ENCODE results near the gene MESP1. TPM values are rescaled to one million over a fixed set of nuclear protein-coding genes. Genes with fewer than 3 reads are reported as not detected.

MESP1 gene
- total RNA-seq, 1 donor: not detected

GRCh38 chr15:89772932-89773583, 22.0 kb upstream of the MESP1 start:
- Histone ChIP-seq H3K9me3 (ENCODE audit: low read depth, low read length) (no peaks in the 10 kb centered on the region), H3K27me3 (ENCODE audit: insufficient read depth, low read length) (peaks cover 3% of the 10 kb centered on the region), H3K4me1 (ENCODE audit: insufficient read depth, low read length) (peaks cover 20% of the 10 kb centered on the region), H3K4me3 (ENCODE audit: low read length) (no peak overlapping the region)

GRCh38 chr15:89770041-89770440, 19.0 kb upstream of the MESP1 start:
- Histone ChIP-seq H3K9me3 (ENCODE audit: low read depth, low read length) (no peaks in the 10 kb centered on the region), H3K4me3 (ENCODE audit: low read length) (no peak overlapping the region), H3K4me1 (ENCODE audit: insufficient read depth, low read length) (no peaks in the 10 kb centered on the region), H3K27me3 (ENCODE audit: insufficient read depth, low read length) (no peaks in the 10 kb centered on the region)

GRCh38 chr15:89769366-89769765, 18.3 kb upstream of the MESP1 start:
- no peaks in the 10 kb centered on the region for H3K27me3 ChIP-seq (ENCODE audit: insufficient read depth, low read length)
- no peak overlapping the region for H3K4me3 ChIP-seq (ENCODE audit: low read length)
- H3K9me3 ChIP-seq (ENCODE audit: low read depth, low read length): no peaks in the 10 kb centered on the region
- H3K4me1 ChIP-seq (ENCODE audit: insufficient read depth, low read length): no peaks in the 10 kb centered on the region

GRCh38 chr15:89768071-89768500, 17.0 kb upstream of the MESP1 start:
- Histone ChIP-seq H3K4me1 (ENCODE audit: insufficient read depth, low read length) (peaks cover 5% of the 10 kb centered on the region), H3K4me3 (ENCODE audit: low read length) (no peak overlapping the region), H3K9me3 (ENCODE audit: low read depth, low read length) (no peaks in the 10 kb centered on the region), H3K27me3 (ENCODE audit: insufficient read depth, low read length) (no peaks in the 10 kb centered on the region)

- no peaks in the 10 kb centered on the region for H3K27me3 ChIP-seq (ENCODE audit: insufficient read depth, low read length)
- H3K4me1 ChIP-seq (ENCODE audit: insufficient read depth, low read length): peaks cover 5% of the 10 kb centered on the region
- no peaks in the 10 kb centered on the region for H3K9me3 ChIP-seq (ENCODE audit: low read depth, low read length)
- no peak overlapping the region for H3K4me3 ChIP-seq (ENCODE audit: low read length)
Observed at GRCh38 chr15:89767411-89767915, 16.4 kb upstream of the MESP1 start.

- Histone ChIP-seq H3K27me3 (ENCODE audit: insufficient read depth, low read length) (no peaks in the 10 kb centered on the region), H3K9me3 (ENCODE audit: low read depth, low read length) (no peaks in the 10 kb centered on the region), H3K4me3 (ENCODE audit: low read length) (no peak overlapping the region), H3K4me1 (ENCODE audit: insufficient read depth, low read length) (peaks cover 5% of the 10 kb centered on the region)
Observed at GRCh38 chr15:89766357-89767311, 15.6 kb upstream of the MESP1 start.

- H3K4me1 ChIP-seq (ENCODE audit: insufficient read depth, low read length): peaks cover 6% of the 10 kb centered on the region
- H3K4me3 ChIP-seq (ENCODE audit: low read length): no peak overlapping the region
- no peaks in the 10 kb centered on the region for H3K9me3 ChIP-seq (ENCODE audit: low read depth, low read length)
- H3K27me3 ChIP-seq (ENCODE audit: insufficient read depth, low read length): no peaks in the 10 kb centered on the region
Observed at GRCh38 chr15:89765694-89766093, 14.6 kb upstream of the MESP1 start.

- no peaks in the 10 kb centered on the region for H3K27me3 ChIP-seq (ENCODE audit: insufficient read depth, low read length)
- H3K9me3 ChIP-seq (ENCODE audit: low read depth, low read length): no peaks in the 10 kb centered on the region
- no peak overlapping the region for H3K4me3 ChIP-seq (ENCODE audit: low read length)
- peaks cover 14% of the 10 kb centered on the region for H3K4me1 ChIP-seq (ENCODE audit: insufficient read depth, low read length)
Observed at GRCh38 chr15:89761929-89762328, 10.9 kb upstream of the MESP1 start.

- H3K9me3 ChIP-seq (ENCODE audit: low read depth, low read length): no peaks in the 10 kb centered on the region
- H3K4me3 ChIP-seq (ENCODE audit: low read length): no peak overlapping the region
- no peaks in the 10 kb centered on the region for H3K27me3 ChIP-seq (ENCODE audit: insufficient read depth, low read length)
- peaks cover 14% of the 10 kb centered on the region for H3K4me1 ChIP-seq (ENCODE audit: insufficient read depth, low read length)
Observed at GRCh38 chr15:89761009-89761831, 10.2 kb upstream of the MESP1 start.

- Histone ChIP-seq H3K27me3 (ENCODE audit: insufficient read depth, low read length) (no peaks in the 10 kb centered on the region), H3K9me3 (ENCODE audit: low read depth, low read length) (no peaks in the 10 kb centered on the region), H3K4me3 (ENCODE audit: low read length) (no peak overlapping the region), H3K4me1 (ENCODE audit: insufficient read depth, low read length) (peaks cover 14% of the 10 kb centered on the region)
Observed at GRCh38 chr15:89760303-89761008, 9.4 kb upstream of the MESP1 start.

- H3K9me3 ChIP-seq (ENCODE audit: low read depth, low read length): no peaks in the 10 kb centered on the region
- no peaks in the 10 kb centered on the region for H3K27me3 ChIP-seq (ENCODE audit: insufficient read depth, low read length)
- peaks cover 14% of the 10 kb centered on the region for H3K4me1 ChIP-seq (ENCODE audit: insufficient read depth, low read length)
- no peak overlapping the region for H3K4me3 ChIP-seq (ENCODE audit: low read length)
Observed at GRCh38 chr15:89759835-89760234, 8.8 kb upstream of the MESP1 start.

GRCh38 chr15:89758981-89759380, 7.9 kb upstream of the MESP1 start:
- peaks cover 13% of the 10 kb centered on the region for H3K4me1 ChIP-seq (ENCODE audit: insufficient read depth, low read length)
- H3K4me3 ChIP-seq (ENCODE audit: low read length): no peak overlapping the region
- no peaks in the 10 kb centered on the region for H3K27me3 ChIP-seq (ENCODE audit: insufficient read depth, low read length)
- H3K9me3 ChIP-seq (ENCODE audit: low read depth, low read length): no peaks in the 10 kb centered on the region

- no peak overlapping the region for H3K4me3 ChIP-seq (ENCODE audit: low read length)
- H3K4me1 ChIP-seq (ENCODE audit: insufficient read depth, low read length): peaks cover 9% of the 10 kb centered on the region
- H3K27me3 ChIP-seq (ENCODE audit: insufficient read depth, low read length): no peaks in the 10 kb centered on the region
- H3K9me3 ChIP-seq (ENCODE audit: low read depth, low read length): no peaks in the 10 kb centered on the region
Observed at GRCh38 chr15:89758283-89758682, 7.2 kb upstream of the MESP1 start.

GRCh38 chr15:89756897-89757296, 5.8 kb upstream of the MESP1 start:
- Histone ChIP-seq H3K9me3 (ENCODE audit: low read depth, low read length) (no peaks in the 10 kb centered on the region), H3K4me1 (ENCODE audit: insufficient read depth, low read length) (peaks cover 9% of the 10 kb centered on the region), H3K4me3 (ENCODE audit: low read length) (no peak overlapping the region), H3K27me3 (ENCODE audit: insufficient read depth, low read length) (no peaks in the 10 kb centered on the region)
